Keratinocyte (primary cell): ENCODE results near the gene FHOD3. TPM values are rescaled to one million over a fixed set of nuclear protein-coding genes. Genes with fewer than 3 reads are reported as not detected.

Source experiments
- DNase-seq: peaks from one replicate; pipeline ENCODE4 v3.0.0-alpha.2; 2011; ENCODE audit warnings: low read depth, missing footprints, low spot score
- FAIRE-seq: peaks from 2 replicates; lab custom pipeline; 2011; peaks lifted over from hg19 to GRCh38; lab: Jason Lieb, UNC
- H2AFZ ChIP-seq: 2 replicates; pipeline ENCODE4 v1.6.0; 2012; ENCODE audit warnings: low read length, control low read depth, inconsistent platforms; ENCODE audit not compliant: control insufficient read depth
- H3K27ac ChIP-seq: 2 replicates; pipeline ENCODE4 v1.5.1; 2011; ENCODE audit warnings: low read length; ENCODE audit not compliant: control insufficient read depth, insufficient read depth
- H3K27me3 ChIP-seq: 3 replicates; pipeline ENCODE4 v1.6.0; 2011; ENCODE audit warnings: low read length; ENCODE audit not compliant: control insufficient read depth, insufficient read depth; ENCODE audit errors: extremely low read depth
- H3K36me3 ChIP-seq, 2 experiments: 2 replicates in 1 of 2; 3 replicates in 1 of 2; pipeline ENCODE4 v1.5.1; 2011; ENCODE audit warnings: low read length in 2 of 2, mild to moderate bottlenecking in 1 of 2; ENCODE audit not compliant: control insufficient read depth in 2 of 2, insufficient read depth in 2 of 2; ENCODE audit errors: extremely low read depth in 1 of 2
- H3K4me1 ChIP-seq: 3 replicates; pipeline ENCODE4 v1.5.1; 2011; ENCODE audit warnings: low read length; ENCODE audit not compliant: control insufficient read depth, insufficient read depth; ENCODE audit errors: extremely low read depth
- H3K4me2 ChIP-seq: 3 replicates; pipeline ENCODE4 v1.6.0; 2011; ENCODE audit warnings: low read depth, low read length; ENCODE audit not compliant: control insufficient read depth, insufficient read depth; ENCODE audit errors: extremely low read depth
- H3K4me3 ChIP-seq, 3 experiments: fragments of 200-600 bp in 1 of 3; sonication (generic) in 1 of 3; 2 replicates in 2 of 3; 3 replicates in 1 of 3; pipeline ENCODE4 v1.5.1; 2011 to 2016; ENCODE audit warnings: low read length in 3 of 3, mild to moderate bottlenecking in 3 of 3, control low read depth in 2 of 3, inconsistent platforms in 1 of 3, low read depth in 1 of 3, mixed read lengths in 1 of 3, mixed run types in 1 of 3, moderate library complexity in 1 of 3; ENCODE audit not compliant: control insufficient read depth in 2 of 3, insufficient read depth in 2 of 3; ENCODE audit errors: extremely low read depth in 1 of 3
- H3K79me2 ChIP-seq: 2 replicates; pipeline ENCODE4 v1.6.0; 2012; ENCODE audit warnings: low read length; ENCODE audit not compliant: control insufficient read depth, insufficient read depth
- H3K9ac ChIP-seq: 3 replicates; pipeline ENCODE4 v1.6.0; 2011; ENCODE audit warnings: low read length; ENCODE audit not compliant: control insufficient read depth, insufficient read depth; ENCODE audit errors: extremely low read depth
- H3K9me1 ChIP-seq: 3 replicates; pipeline ENCODE4 v1.6.0; 2011; ENCODE audit warnings: low read length; ENCODE audit not compliant: control insufficient read depth, insufficient read depth; ENCODE audit errors: extremely low read depth
- H3K9me3 ChIP-seq: 2 replicates; pipeline ENCODE4 v1.5.1; 2012; ENCODE audit warnings: low read depth, low read length; ENCODE audit not compliant: control insufficient read depth
- H4K20me1 ChIP-seq: 3 replicates; pipeline ENCODE4 v1.6.0; 2011; ENCODE audit warnings: low read length; ENCODE audit not compliant: control insufficient read depth, insufficient read depth; ENCODE audit errors: extremely low read depth
- EZH2 ChIP-seq: IDR thresholded peaks from one replicate; pipeline ENCODE4 v1.6.1; 2012; ENCODE audit warnings: inconsistent platforms, mild to moderate bottlenecking, low read length, moderate library complexity
- dilution Hi-C: fragments of 300-500 bp; cut with MboI; formaldehyde crosslinking; loops from one replicate; pipeline ENCODE4 v1.7.0; 2020; ENCODE audit warnings: low sequenced_read_pairs; ENCODE audit not compliant: extremely low pct_ligation_motif_present
- polyA plus RNA-seq, 5 experiments: library from polyadenylated mRNA; depleted of rRNA in 3 of 5; stranded (reverse) in 3 of 5; stranded (forward) in 1 of 5; unstranded in 1 of 5; fragments of >200 nt; gene quantifications; 1 replicate in 1 of 5; 2 replicates in 3 of 5; 3 replicates in 1 of 5; pipeline versions ENCODE4 v1.2.1 to v1.2.3, GENCODE V29; 2011 to 2012; ENCODE audit warnings: missing spikeins in 2 of 5, low read depth in 1 of 5, low replicate concordance in 1 of 5
- TF ChIP-seq, protein P1 (sequence below), 3 experiments: IDR thresholded peaks in 1 of 3; conservative IDR thresholded peaks in 1 of 3; optimal IDR thresholded peaks in 1 of 3; 2 replicates in 2 of 3; 3 replicates in 1 of 3; pipeline versions ENCODE3 to v1.5.1; 2011; ENCODE audit warnings: low read length in 3 of 3, mild to moderate bottlenecking in 3 of 3, moderate library complexity in 2 of 3, control low read depth in 1 of 3, inconsistent platforms in 1 of 3; ENCODE audit not compliant: insufficient read depth in 2 of 3; ENCODE audit errors: extremely low read depth in 1 of 3

Gene FHOD3
- polyA plus RNA-seq, 1 donor (not counting 4 experiments of a cell fraction or from before 2014, with no cell fraction given) = 7.7 TPM

DNA sequence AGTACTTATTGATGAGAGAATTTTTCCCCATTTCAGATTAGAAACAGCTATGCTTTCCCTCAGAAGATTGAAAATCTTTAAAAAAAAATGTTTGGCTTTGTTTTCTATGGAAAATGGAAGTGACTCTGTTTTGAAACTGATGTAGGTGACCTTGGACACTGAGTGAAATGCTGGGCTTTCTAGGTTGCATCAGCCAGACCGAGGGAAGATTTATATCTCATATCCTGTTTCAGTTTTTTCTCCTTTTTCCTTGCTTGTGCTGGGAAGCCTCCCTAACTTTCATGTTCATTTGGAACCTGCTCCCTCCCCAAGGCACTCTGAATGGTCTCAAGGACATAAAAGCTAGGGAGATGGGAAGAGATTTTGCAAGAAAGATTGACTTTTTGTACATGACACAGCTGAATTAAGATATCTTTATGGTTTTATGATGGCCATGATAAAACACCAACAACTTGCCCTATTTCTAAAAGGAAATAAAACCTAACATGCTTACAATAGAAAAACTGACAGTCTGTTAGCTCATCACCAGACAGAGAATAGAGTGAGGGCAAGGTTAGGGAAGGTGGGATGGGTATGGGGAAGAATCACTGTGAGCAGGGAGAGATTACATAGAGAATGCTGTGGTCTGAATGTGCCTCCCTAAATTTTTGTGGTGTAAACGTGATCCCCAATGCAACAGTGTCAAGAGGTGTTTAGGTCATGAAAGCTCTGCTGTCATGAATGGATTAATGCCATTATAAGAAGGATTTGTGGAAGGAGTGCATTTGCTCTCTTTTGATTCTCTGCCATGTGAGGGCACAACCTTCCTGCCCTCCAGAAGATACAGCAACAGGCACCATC lies 281.6 kb downstream of the FHOD3 start:
- DNase-seq (no peak), FAIRE-seq (no peak)
- no peak overlapping the region for H3K4me3 ChIP-seq
- H3K27ac ChIP-seq = no peak overlapping the region
- dilution Hi-C loops = no loop called here
- no peaks in the 10 kb centered on the region for H3K9me3 ChIP-seq
- H3K4me1 ChIP-seq = peaks cover 39% of the 10 kb centered on the region
- TF ChIP-seq, protein P1, sequence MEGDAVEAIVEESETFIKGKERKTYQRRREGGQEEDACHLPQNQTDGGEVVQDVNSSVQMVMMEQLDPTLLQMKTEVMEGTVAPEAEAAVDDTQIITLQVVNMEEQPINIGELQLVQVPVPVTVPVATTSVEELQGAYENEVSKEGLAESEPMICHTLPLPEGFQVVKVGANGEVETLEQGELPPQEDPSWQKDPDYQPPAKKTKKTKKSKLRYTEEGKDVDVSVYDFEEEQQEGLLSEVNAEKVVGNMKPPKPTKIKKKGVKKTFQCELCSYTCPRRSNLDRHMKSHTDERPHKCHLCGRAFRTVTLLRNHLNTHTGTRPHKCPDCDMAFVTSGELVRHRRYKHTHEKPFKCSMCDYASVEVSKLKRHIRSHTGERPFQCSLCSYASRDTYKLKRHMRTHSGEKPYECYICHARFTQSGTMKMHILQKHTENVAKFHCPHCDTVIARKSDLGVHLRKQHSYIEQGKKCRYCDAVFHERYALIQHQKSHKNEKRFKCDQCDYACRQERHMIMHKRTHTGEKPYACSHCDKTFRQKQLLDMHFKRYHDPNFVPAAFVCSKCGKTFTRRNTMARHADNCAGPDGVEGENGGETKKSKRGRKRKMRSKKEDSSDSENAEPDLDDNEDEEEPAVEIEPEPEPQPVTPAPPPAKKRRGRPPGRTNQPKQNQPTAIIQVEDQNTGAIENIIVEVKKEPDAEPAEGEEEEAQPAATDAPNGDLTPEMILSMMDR (optimal IDR thresholded peaks at IDR 0.05 in 1 of 3, IDR thresholded peaks at IDR 0.05 in 1 of 3, conservative IDR thresholded peaks at IDR 0.05 in 1 of 3; ENCODE audit: extremely low read depth in 1 of 3, insufficient read depth in 2 of 3, low read length in 3 of 3) = no peak
- TF ChIP-seq EZH2 = no peak
- no peak overlapping the region for H3K4me2 ChIP-seq
- H4K20me1 ChIP-seq = no peaks in the 10 kb centered on the region
- H3K27me3 ChIP-seq = no peaks in the 10 kb centered on the region
- peaks cover 4% of the 10 kb centered on the region for H3K9me1 ChIP-seq
- peak overlapping the region; percentile 18 for H2AFZ ChIP-seq
- H3K9ac ChIP-seq = no peak overlapping the region
- no peaks in the 10 kb centered on the region for H3K36me3 ChIP-seq
- H3K79me2 ChIP-seq = no peaks in the 10 kb centered on the region

DNA sequence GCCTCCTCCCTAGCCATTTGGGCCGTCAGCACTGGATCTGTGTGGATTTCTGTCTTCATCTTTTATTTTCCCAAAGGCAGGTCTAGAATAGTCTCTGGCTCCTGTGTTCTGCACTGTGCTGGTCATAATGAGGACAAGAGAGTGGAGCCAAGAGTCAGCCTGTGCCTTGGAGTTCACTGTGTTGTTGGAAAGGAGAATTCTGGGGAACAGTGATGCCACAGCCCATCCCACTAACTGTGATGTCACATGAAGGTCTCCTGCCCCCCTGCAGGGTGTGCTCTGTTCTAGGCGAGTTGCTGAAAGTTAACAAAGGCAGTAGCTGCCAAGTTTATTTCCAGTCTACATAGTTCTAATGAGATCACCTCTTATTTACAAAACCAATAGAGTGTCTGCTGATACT lies 282.8 kb downstream of the FHOD3 start:
- peaks cover 40% of the 10 kb centered on the region for H3K4me1 ChIP-seq
- no peaks in the 10 kb centered on the region for H3K79me2 ChIP-seq
- no peaks in the 10 kb centered on the region for H4K20me1 ChIP-seq
- peak overlapping the region; percentile 35 for H2AFZ ChIP-seq
- peak overlapping the region; percentile 58 for H3K27ac ChIP-seq
- peak overlapping the region; percentile 30 for H3K9ac ChIP-seq
- H3K9me3 ChIP-seq = no peaks in the 10 kb centered on the region
- TF ChIP-seq, protein P1 (optimal IDR thresholded peaks at IDR 0.05 in 1 of 3, IDR thresholded peaks at IDR 0.05 in 1 of 3, conservative IDR thresholded peaks at IDR 0.05 in 1 of 3; ENCODE audit: extremely low read depth in 1 of 3, insufficient read depth in 2 of 3, low read length in 3 of 3) = peak; percentile 18 to 56 (median 21)
- TF ChIP-seq EZH2 = no peak
- H3K4me3 ChIP-seq = peak overlapping the region in 1 of 3 experiments; percentile 27
- dilution Hi-C loops = no loop called here
- H3K4me2 ChIP-seq = peak overlapping the region; percentile 62
- H3K27me3 ChIP-seq = no peaks in the 10 kb centered on the region
- DNase-seq (peak; percentile 54), FAIRE-seq (peak; percentile 67)
- no peaks in the 10 kb centered on the region for H3K36me3 ChIP-seq
- peaks cover 4% of the 10 kb centered on the region for H3K9me1 ChIP-seq
